GM21390 (cell line): ENCODE measurements around the gene CST11.

ENCODE experiments used
- ATAC-seq: cut with Tn5 transposase; IDR thresholded peaks from one replicate; pipeline ENCODE4 v1.9.1; 2021; ENCODE audit not compliant: unreplicated experiment

The CST11 gene

GRCh38 chr20:23454816-23455215 lies 2.1 kb upstream of the CST11 start:
- no peak for ATAC-seq

GRCh38 chr20:23453549-23454543 lies 1.2 kb upstream of the CST11 start:
- ATAC-seq: no peak

GRCh38 chr20:23451956-23452487 lies 654 bp downstream of the CST11 start:
- ATAC-seq: no peak

GRCh38 chr20:23450877-23451276 lies 1.8 kb downstream of the CST11 start:
- no peak for ATAC-seq

GRCh38 chr20:23449421-23449820 lies 3.3 kb downstream of the CST11 start:
- ATAC-seq: no peak

GRCh38 chr20:23448167-23448566 lies 4.5 kb downstream of the CST11 start:
- no peak for ATAC-seq

GRCh38 chr20:23446505-23446904 lies 6.2 kb downstream of the CST11 start:
- no peak for ATAC-seq

- no peak for ATAC-seq
Measured at GRCh38 chr20:23445596-23446217, 7.0 kb downstream of the CST11 start.

- ATAC-seq: no peak
Measured at GRCh38 chr20:23444859-23445258, 7.8 kb downstream of the CST11 start.

GRCh38 chr20:23442436-23442835 lies 10.2 kb downstream of the CST11 start:
- ATAC-seq: no peak

GRCh38 chr20:23441850-23442313 lies 10.8 kb downstream of the CST11 start:
- no peak for ATAC-seq

GRCh38 chr20:23440004-23440403 lies 12.7 kb downstream of the CST11 start:
- no peak for ATAC-seq

- no peak for ATAC-seq
Measured at GRCh38 chr20:23438661-23439060, 14.0 kb downstream of the CST11 start.

- ATAC-seq: no peak
Measured at GRCh38 chr20:23437126-23437899, 15.4 kb downstream of the CST11 start.

GRCh38 chr20:23436681-23437080 lies 16.0 kb downstream of the CST11 start:
- no peak for ATAC-seq

- ATAC-seq: no peak
Measured at GRCh38 chr20:23435626-23436539, 16.8 kb downstream of the CST11 start.

- no peak for ATAC-seq
Measured at GRCh38 chr20:23434521-23435313, 18.0 kb downstream of the CST11 start.

- no peak for ATAC-seq
Measured at GRCh38 chr20:23433628-23434027, 19.0 kb downstream of the CST11 start.

- ATAC-seq: no peak
Measured at GRCh38 chr20:23425129-23425528, 27.5 kb downstream of the CST11 start.
